ENCODE data around the gene TIPIN.

DNA sequence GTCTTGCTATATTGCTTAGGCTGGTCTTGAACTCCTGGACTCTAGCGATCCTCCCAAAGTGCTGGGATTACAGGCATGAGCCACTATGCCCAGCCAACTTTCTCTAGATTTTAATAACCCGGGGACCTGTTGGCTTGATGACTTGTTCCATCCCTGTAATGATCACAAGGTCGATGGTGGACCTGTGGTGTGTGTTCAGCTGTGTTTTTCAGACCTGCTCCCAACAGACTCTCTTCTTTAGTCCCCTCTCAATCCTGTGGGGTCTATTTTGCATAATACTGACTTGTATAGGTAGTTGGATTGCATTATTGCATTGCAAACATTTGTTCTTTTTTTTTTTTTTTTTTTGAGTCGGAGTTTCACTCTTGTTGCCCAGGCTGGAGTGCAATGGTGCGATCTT lies 32.1 kb upstream of the TIPIN start:
- TF ChIP-seq, protein P1, sequence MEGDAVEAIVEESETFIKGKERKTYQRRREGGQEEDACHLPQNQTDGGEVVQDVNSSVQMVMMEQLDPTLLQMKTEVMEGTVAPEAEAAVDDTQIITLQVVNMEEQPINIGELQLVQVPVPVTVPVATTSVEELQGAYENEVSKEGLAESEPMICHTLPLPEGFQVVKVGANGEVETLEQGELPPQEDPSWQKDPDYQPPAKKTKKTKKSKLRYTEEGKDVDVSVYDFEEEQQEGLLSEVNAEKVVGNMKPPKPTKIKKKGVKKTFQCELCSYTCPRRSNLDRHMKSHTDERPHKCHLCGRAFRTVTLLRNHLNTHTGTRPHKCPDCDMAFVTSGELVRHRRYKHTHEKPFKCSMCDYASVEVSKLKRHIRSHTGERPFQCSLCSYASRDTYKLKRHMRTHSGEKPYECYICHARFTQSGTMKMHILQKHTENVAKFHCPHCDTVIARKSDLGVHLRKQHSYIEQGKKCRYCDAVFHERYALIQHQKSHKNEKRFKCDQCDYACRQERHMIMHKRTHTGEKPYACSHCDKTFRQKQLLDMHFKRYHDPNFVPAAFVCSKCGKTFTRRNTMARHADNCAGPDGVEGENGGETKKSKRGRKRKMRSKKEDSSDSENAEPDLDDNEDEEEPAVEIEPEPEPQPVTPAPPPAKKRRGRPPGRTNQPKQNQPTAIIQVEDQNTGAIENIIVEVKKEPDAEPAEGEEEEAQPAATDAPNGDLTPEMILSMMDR (IDR thresholded peaks at IDR 0.05), result no peak
- TF ChIP-seq EP300 (IDR thresholded peaks at IDR 0.05; ENCODE audit: low read depth) (no peak), POLR2AphosphoS5 (IDR thresholded peaks at IDR 0.05) (no peak), POLR2A (IDR thresholded peaks at IDR 0.05) (no peak)

Data from transverse colon (tissue), 4 donors.